Measurements from ENCODE around the gene ST6GAL2. TPM values are rescaled to one million over a fixed set of nuclear protein-coding genes. Genes with fewer than 3 reads are reported as not detected.

The ST6GAL2 gene
- total and polyA plus RNA-seq, 2 of the 8 experiments (the other 6 are each of a cell fraction or from before 2014, with no cell fraction given) = 2.7 to 17.5 TPM

DNA sequence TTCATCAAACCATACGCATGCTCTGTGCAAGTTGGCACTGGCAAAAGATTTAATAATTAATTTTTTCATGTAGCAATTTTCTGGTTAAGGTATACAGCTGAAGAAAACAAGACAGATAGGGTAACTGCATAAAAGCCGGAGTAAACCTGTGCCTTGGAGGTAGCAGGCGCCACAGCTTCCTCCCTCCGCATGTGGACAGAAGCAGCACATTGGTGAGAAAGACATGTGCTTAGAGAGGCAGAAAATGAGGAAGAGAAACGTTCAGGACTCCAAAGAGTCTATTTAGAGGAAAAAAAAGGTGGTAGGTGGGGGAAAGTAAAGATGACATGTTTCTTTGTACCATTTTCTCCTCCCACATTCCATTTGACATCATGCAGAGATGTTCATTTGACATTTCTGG is 9.3 kb downstream of the ST6GAL2 start:
- H2AFZ ChIP-seq (ENCODE audit: low read length) = no peak overlapping the region
- POLR2A ChIA-PET (ENCODE audit: partially characterized antibody) = interaction anchor here (1.0 to 2.6 kb wide), 3 partner anchors 10 to 14 kb away, joined by 3 to 11 read pairs (median 4); partner anchors contain the start of gene ST6GAL2
- H2BK15ac ChIP-seq (ENCODE audit: low read length) = no peak overlapping the region
- H3K4me2 ChIP-seq (ENCODE audit: insufficient read depth in 1 of 2, low read depth in 2 of 2, low read length in 2 of 2) = no peak overlapping the region
- no peak overlapping the region for H2BK5ac ChIP-seq (ENCODE audit: low read depth, low read length)
- H3K36me3 ChIP-seq (ENCODE audit: control insufficient read depth in 2 of 4, insufficient read depth in 4 of 4, low read length in 3 of 4) = no peaks in the 10 kb centered on the region
- H3K4ac ChIP-seq (replicated peaks; ENCODE audit: insufficient read length, low read depth, low read length) = no peak overlapping the region
- H4K8ac ChIP-seq (ENCODE audit: extremely low read depth, insufficient read depth, low read length) = no peak overlapping the region
- no peak overlapping the region for H2BK12ac ChIP-seq (ENCODE audit: low read depth, low read length)
- no peaks in the 10 kb centered on the region for H3K27me3 ChIP-seq (replicated peaks in 1 of 4; ENCODE audit: control insufficient read depth in 3 of 4, extremely low read depth in 1 of 4, insufficient read depth in 3 of 4, low read length in 3 of 4)
- H3K18ac ChIP-seq (ENCODE audit: extremely low read depth, low read length) = no peak overlapping the region
- no peak overlapping the region for H3K56ac ChIP-seq (replicated peaks; ENCODE audit: insufficient read length, low read depth, low read length)
- H3K14ac ChIP-seq (ENCODE audit: insufficient read length) = no peak overlapping the region
- peaks cover 2% of the 10 kb centered on the region for H3K79me1 ChIP-seq (ENCODE audit: low read depth, low read length)
- 0 out of 7 replicates have a peak, but pooled peaks cover 0 to 2% (median 0%) of the 10 kb centered on the region in 4 experiments for H3K4me1 ChIP-seq (replicated peaks in 1 of 4; ENCODE audit: control insufficient read depth in 3 of 4, insufficient read depth in 4 of 4, low read length in 3 of 4)
- peaks cover 0 to 3% of the 10 kb centered on the region in 2 experiments for H4K20me1 ChIP-seq (replicated peaks in 1 of 2; ENCODE audit: control insufficient read depth in 1 of 2, insufficient read depth in 2 of 2, low read length in 2 of 2)
- no peak overlapping the region for H2BK120ac ChIP-seq (replicated peaks; ENCODE audit: low read depth, low read length)
- no peak overlapping the region for H3K4me3 ChIP-seq (ENCODE audit: extremely low read depth in 1 of 4, insufficient read depth in 2 of 4, low read depth in 3 of 4, low read length in 4 of 4)
- no peaks in the 10 kb centered on the region for H3K23me2 ChIP-seq (ENCODE audit: low read depth, low read length)
- no peak overlapping the region for H3K9ac ChIP-seq (replicated peaks in 1 of 4; ENCODE audit: extremely low read depth in 1 of 4, low read depth in 3 of 4, low read length in 3 of 4)
- H3K9me3 ChIP-seq (ENCODE audit: insufficient read depth in 2 of 2, low read depth in 1 of 2, low read length in 1 of 2) = no peaks in the 10 kb centered on the region
- H2AK5ac ChIP-seq (ENCODE audit: low read depth, low read length) = no peak overlapping the region
- CTCF ChIA-PET (ENCODE audit: partially characterized antibody) = interaction anchor here (0.9 to 1.6 kb wide), 4 partner anchors 11 to 79 kb away, joined by 3 to 5 read pairs (median 3); no protein-coding TSS in a partner anchor
- 93% methylated on average over 5 of the region's 5 CpGs; no CpG with 5 or more reads in 1 of the 2 experiments for WGBS, 2 experiments (ENCODE audit: extremely low coverage in 1 of 2, insufficient coverage in 1 of 2, insufficient read length in 1 of 2, insufficient replicate concordance in 2 of 2, low coverage in 1 of 2, low lambda C conversion rate in 2 of 2, missing lambda C conversion rate in 1 of 2)
- H3K27ac ChIP-seq (ENCODE audit: low read depth, low read length) = no peak overlapping the region
- H3K23ac ChIP-seq (ENCODE audit: insufficient read length) = no peak overlapping the region
- FAIRE-seq (no peak), DNase-seq (ENCODE audit: low read depth in 1 of 2, low spot score in 2 of 2) (no peak)
- H2BK20ac ChIP-seq (ENCODE audit: low read length) = no peak overlapping the region
- no peak overlapping the region for H4K91ac ChIP-seq (replicated peaks; ENCODE audit: insufficient read length, low read length)
- H4K5ac ChIP-seq (ENCODE audit: insufficient read length, low read depth, low read length) = no peak overlapping the region
- peaks cover 4 to 45% of the 10 kb centered on the region in 2 experiments; a peak in 3 of 4 replicates for H3K79me2 ChIP-seq (ENCODE audit: control insufficient read depth in 1 of 2, insufficient read depth in 2 of 2, low read length in 2 of 2)
- no peak for TF ChIP-seq RBBP5 (IDR thresholded peaks at IDR 0.05; ENCODE audit: borderline replicate concordance, low read depth, low read length)
- no peak for TF ChIP-seq BCL11A (IDR thresholded peaks at IDR 0.05; ENCODE audit: low read depth in 2 of 2, low read length in 2 of 2)
- no peak for TF ChIP-seq CHD1 (IDR thresholded peaks at IDR 0.05; ENCODE audit: low read depth, low read length)
- no peak for TF ChIP-seq POLR2A (IDR thresholded peaks at IDR 0.05; ENCODE audit: control extremely low read depth in 1 of 2, low read depth in 2 of 2, low read length in 2 of 2)
- TF ChIP-seq JUN (IDR thresholded peaks at IDR 0.05; ENCODE audit: low read depth, low read length) = no peak
- no peak for TF ChIP-seq RFX5 (IDR thresholded peaks at IDR 0.05; ENCODE audit: borderline replicate concordance, low read depth, low read length)
- TF ChIP-seq BRCA1 (IDR thresholded peaks at IDR 0.05; ENCODE audit: low read depth, low read length) = no peak
- TF ChIP-seq ATF3 (IDR thresholded peaks at IDR 0.05; ENCODE audit: insufficient read depth, low read depth, low read length) = no peak
- TF ChIP-seq SP4 (IDR thresholded peaks at IDR 0.05; ENCODE audit: low read length) = no peak
- no peak for TF ChIP-seq TAF1 (IDR thresholded peaks at IDR 0.05; ENCODE audit: low read depth, low read length)
- no peak for TF ChIP-seq EGR1 (IDR thresholded peaks at IDR 0.05; ENCODE audit: borderline replicate concordance, low read depth, low read length)
- TF ChIP-seq CBX5 (IDR thresholded peaks at IDR 0.05; ENCODE audit: low read depth, low read length) = no peak
- TF ChIP-seq, protein P1, sequence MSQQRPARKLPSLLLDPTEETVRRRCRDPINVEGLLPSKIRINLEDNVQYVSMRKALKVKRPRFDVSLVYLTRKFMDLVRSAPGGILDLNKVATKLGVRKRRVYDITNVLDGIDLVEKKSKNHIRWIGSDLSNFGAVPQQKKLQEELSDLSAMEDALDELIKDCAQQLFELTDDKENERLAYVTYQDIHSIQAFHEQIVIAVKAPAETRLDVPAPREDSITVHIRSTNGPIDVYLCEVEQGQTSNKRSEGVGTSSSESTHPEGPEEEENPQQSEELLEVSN (IDR thresholded peaks at IDR 0.05) = no peak
- no peak for TF ChIP-seq TCF12 (IDR thresholded peaks at IDR 0.05; ENCODE audit: low read depth, low read length)

Data from H1 (cell line).